ENCODE data around the gene AP3S2.

AP3S2 gene

DNA sequence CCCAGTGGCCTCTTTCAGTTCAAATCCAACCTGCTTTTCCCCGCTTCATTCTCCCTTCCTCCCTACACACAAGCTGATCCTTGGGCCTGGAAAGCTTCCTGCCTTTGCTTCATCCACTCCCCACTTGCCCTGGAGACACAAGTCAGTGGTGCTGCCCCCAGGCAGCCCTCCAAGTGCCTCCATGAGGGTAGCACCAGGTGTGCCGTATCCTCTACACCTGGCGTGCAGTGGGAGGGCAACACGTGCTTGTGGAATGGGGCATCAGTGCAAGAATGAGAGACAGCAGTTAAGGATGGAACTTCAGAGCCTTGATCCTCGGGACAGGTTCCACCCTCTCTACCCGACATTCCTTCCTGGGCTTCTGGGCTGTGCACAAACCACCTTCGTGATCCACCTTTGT, 83.0 kb downstream of the AP3S2 start:
- Histone ChIP-seq H2AFZ (ENCODE audit: low read length) (no peak overlapping the region), H3K9me2 (replicated peaks; ENCODE audit: insufficient read depth, low read length) (no peaks in the 10 kb centered on the region), H3K4me2 (ENCODE audit: low read depth, low read length) (no peak overlapping the region), H3K27me3 (replicated peaks; ENCODE audit: insufficient read depth, low read length) (no peaks in the 10 kb centered on the region), H4K20me1 (ENCODE audit: insufficient read depth, low read length) (no peaks in the 10 kb centered on the region), H3K36me3 (replicated peaks; ENCODE audit: insufficient read depth, low read length) (no peaks in the 10 kb centered on the region), H3K9ac (ENCODE audit: low read length) (no peak overlapping the region), H3K27ac (ENCODE audit: low read length) (no peak overlapping the region), H3K4me1 (ENCODE audit: low read length) (no peaks in the 10 kb centered on the region), H3K9me3 (replicated peaks; ENCODE audit: insufficient read depth, low read length) (no peaks in the 10 kb centered on the region), H3K4me3 (ENCODE audit: low read length) (no peak overlapping the region), H3F3A (ENCODE audit: insufficient read depth, low read length) (no peaks in the 10 kb centered on the region), H3K79me2 (ENCODE audit: low read length) (no peaks in the 10 kb centered on the region)
- DNase-seq, result no peak
- no peak for TF ChIP-seq EZH2phosphoT487 (IDR thresholded peaks at IDR 0.05; ENCODE audit: low read length)
- TF ChIP-seq CTCF (IDR thresholded peaks at IDR 0.05; ENCODE audit: low read length), result no peak
- no peak for TF ChIP-seq EZH2 (optimal IDR thresholded peaks at IDR 0.05; ENCODE audit: low read depth, low read length)

DNA sequence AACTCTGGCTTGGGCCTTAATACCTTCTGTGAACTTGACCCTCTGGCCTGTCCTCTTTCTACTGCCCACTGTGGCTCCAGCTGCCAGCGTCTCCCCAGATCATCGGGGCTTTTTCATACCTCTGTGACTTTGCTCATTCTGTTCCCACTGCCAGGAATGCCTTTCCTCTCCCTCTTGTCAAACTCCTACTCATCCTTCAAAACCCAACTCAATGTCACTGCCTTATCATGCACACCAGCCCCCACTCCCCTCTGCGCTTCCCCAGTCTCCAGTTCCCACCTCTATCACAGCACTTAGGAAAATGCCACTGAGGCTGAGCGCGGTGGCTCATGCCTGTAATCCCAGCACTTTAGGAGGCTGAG, 84.0 kb downstream of the AP3S2 start:
- H3K27ac ChIP-seq (ENCODE audit: low read length), result no peak overlapping the region

GRCh38 chr15:89809093-89809786, 84.6 kb downstream of the AP3S2 start:
- no peak overlapping the region for H3K9ac ChIP-seq (ENCODE audit: low read length)

More for the DNA sequence above, 84.0 kb downstream of the AP3S2 start:
- no peak for TF ChIP-seq EZH2 (optimal IDR thresholded peaks at IDR 0.05; ENCODE audit: low read depth, low read length)
- TF ChIP-seq CTCF (IDR thresholded peaks at IDR 0.05; ENCODE audit: low read length), result no peak
- TF ChIP-seq EZH2phosphoT487 (IDR thresholded peaks at IDR 0.05; ENCODE audit: low read length), result no peak
- H3K27me3 ChIP-seq (replicated peaks; ENCODE audit: insufficient read depth, low read length), result no peaks in the 10 kb centered on the region
- H3K9me3 ChIP-seq (replicated peaks; ENCODE audit: insufficient read depth, low read length), result no peaks in the 10 kb centered on the region
- H3K9me2 ChIP-seq (replicated peaks; ENCODE audit: insufficient read depth, low read length), result no peaks in the 10 kb centered on the region
- no peaks in the 10 kb centered on the region for H3K4me1 ChIP-seq (ENCODE audit: low read length)
- no peak overlapping the region for H2AFZ ChIP-seq (ENCODE audit: low read length)
- no peak for DNase-seq
- no peaks in the 10 kb centered on the region for H3K79me2 ChIP-seq (ENCODE audit: low read length)
- no peaks in the 10 kb centered on the region for H3K36me3 ChIP-seq (replicated peaks; ENCODE audit: insufficient read depth, low read length)
- no peaks in the 10 kb centered on the region for H3F3A ChIP-seq (ENCODE audit: insufficient read depth, low read length)
- no peaks in the 10 kb centered on the region for H4K20me1 ChIP-seq (ENCODE audit: insufficient read depth, low read length)
- no peak overlapping the region for H3K9ac ChIP-seq (ENCODE audit: low read length)
- H3K4me2 ChIP-seq (ENCODE audit: low read depth, low read length), result no peak overlapping the region
- no peak overlapping the region for H3K4me3 ChIP-seq (ENCODE audit: low read length)

More at GRCh38 chr15:89809093-89809786, 84.6 kb downstream of the AP3S2 start:
- TF ChIP-seq EZH2 (optimal IDR thresholded peaks at IDR 0.05; ENCODE audit: low read depth, low read length), result no peak
- TF ChIP-seq CTCF (IDR thresholded peaks at IDR 0.05; ENCODE audit: low read length), result no peak
- TF ChIP-seq EZH2phosphoT487 (IDR thresholded peaks at IDR 0.05; ENCODE audit: low read length), result no peak
- no peaks in the 10 kb centered on the region for H3K9me3 ChIP-seq (replicated peaks; ENCODE audit: insufficient read depth, low read length)
- H3K79me2 ChIP-seq (ENCODE audit: low read length), result no peaks in the 10 kb centered on the region
- no peaks in the 10 kb centered on the region for H3K36me3 ChIP-seq (replicated peaks; ENCODE audit: insufficient read depth, low read length)
- H3K4me1 ChIP-seq (ENCODE audit: low read length), result no peaks in the 10 kb centered on the region
- no peak for DNase-seq
- H4K20me1 ChIP-seq (ENCODE audit: insufficient read depth, low read length), result no peaks in the 10 kb centered on the region
- no peaks in the 10 kb centered on the region for H3K9me2 ChIP-seq (replicated peaks; ENCODE audit: insufficient read depth, low read length)
- H3K27me3 ChIP-seq (replicated peaks; ENCODE audit: insufficient read depth, low read length), result no peaks in the 10 kb centered on the region
- no peak overlapping the region for H2AFZ ChIP-seq (ENCODE audit: low read length)
- no peak overlapping the region for H3K27ac ChIP-seq (ENCODE audit: low read length)
- H3F3A ChIP-seq (ENCODE audit: insufficient read depth, low read length), result no peaks in the 10 kb centered on the region
- H3K4me3 ChIP-seq (ENCODE audit: low read length), result no peak overlapping the region
- no peak overlapping the region for H3K4me2 ChIP-seq (ENCODE audit: low read depth, low read length)
